DOHH2 (cell line): ENCODE results near the gene CCDC69.

Experiments used
- H3F3A ChIP-seq: fragments of 200-600 bp; sonication (generic), shearing (Covaris generic); 2 replicates; pipeline ENCODE4 v1.6.0; 2016; ENCODE audit warnings: antibody characterized with exemption, mild to moderate bottlenecking; ENCODE audit not compliant: control insufficient read depth, insufficient read depth
- H3K27ac ChIP-seq: fragments of 200-600 bp; sonication (generic); 2 replicates; pipeline ENCODE4 v1.5.1; 2014; ENCODE audit warnings: low read depth, mild to moderate bottlenecking, low read length, moderate library complexity
- H3K27me3 ChIP-seq: fragments of 200-600 bp; sonication (generic); 2 replicates; pipeline ENCODE4 v1.6.1; 2014; ENCODE audit warnings: mild to moderate bottlenecking, low read length, mixed read lengths; ENCODE audit not compliant: control insufficient read depth
- H3K36me3 ChIP-seq: fragments of 200-600 bp; sonication (generic); 2 replicates; pipeline ENCODE4 v1.6.1; 2014; ENCODE audit warnings: mild to moderate bottlenecking, low read length, moderate library complexity, mixed read lengths; ENCODE audit not compliant: control insufficient read depth
- H3K4me1 ChIP-seq: fragments of 200-600 bp; sonication (generic); 2 replicates; pipeline ENCODE4 v1.6.1; 2014; ENCODE audit warnings: mild to moderate bottlenecking, low read length, mixed read lengths; ENCODE audit not compliant: control insufficient read depth
- H3K4me2 ChIP-seq: fragments of 200-600 bp; sonication (generic); 2 replicates; pipeline ENCODE4 v1.6.0; 2014; ENCODE audit warnings: mild to moderate bottlenecking, low read length, moderate library complexity
- H3K4me3 ChIP-seq: fragments of 200-600 bp; sonication (generic); 2 replicates; pipeline ENCODE4 v1.5.1; 2014; ENCODE audit warnings: mild to moderate bottlenecking, low read length, mixed read lengths
- H3K79me2 ChIP-seq: fragments of 200-600 bp; sonication (generic); 2 replicates; pipeline ENCODE4 v1.6.1; 2014; ENCODE audit warnings: mild to moderate bottlenecking, low read length, mixed read lengths; ENCODE audit not compliant: control insufficient read depth
- H3K9me2 ChIP-seq: fragments of 200-600 bp; sonication (generic); replicated peaks from 2 replicates; pipeline ENCODE4 v1.6.1; 2014; ENCODE audit warnings: mild to moderate bottlenecking, low read length, mixed read lengths; ENCODE audit not compliant: control insufficient read depth
- H3K9me3 ChIP-seq: fragments of 200-600 bp; sonication (generic); 2 replicates; pipeline ENCODE4 v1.6.1; 2014; ENCODE audit warnings: antibody characterized with exemption, low read length, mixed read lengths; ENCODE audit not compliant: control insufficient read depth, insufficient read depth
- H4K20me1 ChIP-seq: fragments of 200-600 bp; sonication (generic); 2 replicates; pipeline ENCODE4 v1.6.0; 2014; ENCODE audit warnings: low read depth, mild to moderate bottlenecking, antibody characterized with exemption, low read length, moderate library complexity; ENCODE audit not compliant: control insufficient read depth, insufficient read depth
- EZH2phosphoT487 ChIP-seq: fragments of 200-600 bp; sonication (generic); IDR thresholded peaks from 2 replicates; pipeline ENCODE4 v1.6.1; 2017; ENCODE audit warnings: borderline replicate concordance, mild to moderate bottlenecking, antibody characterized with exemption, low read length, moderate library complexity, mixed read lengths
- TF ChIP-seq, protein P1 (sequence below): fragments of 200-600 bp; sonication (generic); IDR thresholded peaks from one replicate; pipeline ENCODE4 v1.5.1; 2014; ENCODE audit warnings: antibody characterized with exemption, mild to moderate bottlenecking, low read depth, low read length; ENCODE audit not compliant: poor library complexity, severe bottlenecking

CCDC69 gene

DNA sequence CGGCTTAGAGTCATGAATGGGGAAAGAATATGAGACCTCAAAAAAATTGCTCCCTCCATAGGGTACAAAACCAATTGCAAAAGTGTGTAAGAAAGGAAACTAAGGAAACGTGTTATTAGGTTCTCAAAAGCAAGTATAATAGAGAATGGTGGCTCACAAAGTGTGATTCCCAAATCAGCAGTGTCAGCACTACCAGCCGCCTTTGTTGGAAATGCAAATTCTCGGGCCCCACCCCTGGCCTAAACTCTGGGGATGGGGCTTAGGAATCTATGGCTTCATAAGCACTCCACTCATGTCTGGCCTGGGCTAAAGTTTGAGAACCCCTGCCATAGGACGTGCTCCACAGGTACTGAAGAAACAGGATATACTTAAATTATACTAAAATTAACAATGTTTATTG, 1.6 kb upstream of the CCDC69 start:
- Histone ChIP-seq H3K27me3 (no peaks in the 10 kb centered on the region), H3K36me3 (peaks cover 34% of the 10 kb centered on the region), H3K4me3 (no peak overlapping the region), H4K20me1 (no peaks in the 10 kb centered on the region; the same call in 1 of the 2 replicates), H3K27ac (0 out of 2 replicates have a peak overlapping the region, but pooled peaks have one; percentile 98), H3K4me2 (peak overlapping the region; percentile 23), H3K79me2 (peaks cover 34% of the 10 kb centered on the region), H3K9me2 (no peaks in the 10 kb centered on the region), H3F3A (peaks cover 26% of the 10 kb centered on the region), H3K9me3 (no peaks in the 10 kb centered on the region), H3K4me1 (peaks cover 53% of the 10 kb centered on the region)
- no peak for TF ChIP-seq EZH2phosphoT487
- TF ChIP-seq, protein P1, sequence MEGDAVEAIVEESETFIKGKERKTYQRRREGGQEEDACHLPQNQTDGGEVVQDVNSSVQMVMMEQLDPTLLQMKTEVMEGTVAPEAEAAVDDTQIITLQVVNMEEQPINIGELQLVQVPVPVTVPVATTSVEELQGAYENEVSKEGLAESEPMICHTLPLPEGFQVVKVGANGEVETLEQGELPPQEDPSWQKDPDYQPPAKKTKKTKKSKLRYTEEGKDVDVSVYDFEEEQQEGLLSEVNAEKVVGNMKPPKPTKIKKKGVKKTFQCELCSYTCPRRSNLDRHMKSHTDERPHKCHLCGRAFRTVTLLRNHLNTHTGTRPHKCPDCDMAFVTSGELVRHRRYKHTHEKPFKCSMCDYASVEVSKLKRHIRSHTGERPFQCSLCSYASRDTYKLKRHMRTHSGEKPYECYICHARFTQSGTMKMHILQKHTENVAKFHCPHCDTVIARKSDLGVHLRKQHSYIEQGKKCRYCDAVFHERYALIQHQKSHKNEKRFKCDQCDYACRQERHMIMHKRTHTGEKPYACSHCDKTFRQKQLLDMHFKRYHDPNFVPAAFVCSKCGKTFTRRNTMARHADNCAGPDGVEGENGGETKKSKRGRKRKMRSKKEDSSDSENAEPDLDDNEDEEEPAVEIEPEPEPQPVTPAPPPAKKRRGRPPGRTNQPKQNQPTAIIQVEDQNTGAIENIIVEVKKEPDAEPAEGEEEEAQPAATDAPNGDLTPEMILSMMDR = no peak

DNA sequence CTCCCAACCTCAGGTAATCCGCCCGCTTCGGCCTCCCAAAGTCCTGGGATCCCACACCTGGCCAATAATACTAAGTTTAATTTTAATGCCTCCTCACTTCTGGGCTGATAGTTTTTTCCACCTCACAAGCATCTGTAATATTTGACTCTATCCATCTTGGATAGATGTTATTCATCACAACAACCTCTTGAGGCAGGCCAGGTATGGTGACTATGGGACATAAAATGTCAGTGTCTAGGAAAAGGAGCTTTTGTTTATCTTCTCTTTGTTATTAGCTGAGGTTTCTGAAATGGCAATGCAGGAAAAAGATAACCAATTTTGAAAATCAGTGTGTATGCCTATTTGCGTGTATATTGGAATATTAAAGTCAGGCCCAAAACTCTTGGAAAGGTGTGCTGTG, 1.2 kb upstream of the CCDC69 start:
- Histone ChIP-seq H3K4me2 (peak overlapping the region; percentile 23), H3K9me3 (no peaks in the 10 kb centered on the region), H3K4me1 (peaks cover 57% of the 10 kb centered on the region), H3F3A (peaks cover 30% of the 10 kb centered on the region), H3K9me2 (no peaks in the 10 kb centered on the region), H3K27me3 (no peaks in the 10 kb centered on the region), H3K4me3 (no peak overlapping the region), H3K36me3 (peaks cover 38% of the 10 kb centered on the region), H3K27ac (peak overlapping the region; percentile 98; the same call in 1 of the 2 replicates), H4K20me1 (no peaks in the 10 kb centered on the region; the same call in 1 of the 2 replicates), H3K79me2 (peaks cover 38% of the 10 kb centered on the region)
- TF ChIP-seq EZH2phosphoT487 = no peak
- TF ChIP-seq, protein P1 = peak; percentile 23

GRCh38 chr5:151224372-151224771, 480 bp upstream of the CCDC69 start:
- peaks cover 37% of the 10 kb centered on the region for H3F3A ChIP-seq
- peak overlapping the region; percentile 98 for H3K27ac ChIP-seq
- peaks cover 45% of the 10 kb centered on the region for H3K79me2 ChIP-seq
- peak overlapping the region; percentile 95 for H3K4me2 ChIP-seq
- no peaks in the 10 kb centered on the region for H3K9me2 ChIP-seq
- H3K4me3 ChIP-seq = peak overlapping the region; percentile 95
- H3K36me3 ChIP-seq = peaks cover 45% of the 10 kb centered on the region
- H3K27me3 ChIP-seq = no peaks in the 10 kb centered on the region
- TF ChIP-seq, protein P1 = no peak
- TF ChIP-seq EZH2phosphoT487 = no peak
- peaks cover 64% of the 10 kb centered on the region for H3K4me1 ChIP-seq
- no peaks in the 10 kb centered on the region; the same call in 1 of the 2 replicates for H4K20me1 ChIP-seq
- no peaks in the 10 kb centered on the region for H3K9me3 ChIP-seq
